ENCODE results near the gene KLHL25.

- TF ChIP-seq CTCF (IDR thresholded peaks at IDR 0.05) (no peak), EP300 (IDR thresholded peaks at IDR 0.05) (no peak)
These were observed at the start of gene KLHL25 for GRCh38 chr15:85794598-85795336.

Data from A549 (cell line).